ENCODE data around the gene SLC35B3.

- TF ChIP-seq POLR2A (IDR thresholded peaks at IDR 0.05; ENCODE audit: low read depth, low read length) (no peak), POLR2AphosphoS5 (IDR thresholded peaks at IDR 0.05; ENCODE audit: low read depth, low read length) (no peak), TAF1 (IDR thresholded peaks at IDR 0.05; ENCODE audit: borderline replicate concordance, low read depth, low read length) (no peak)
Measured at GRCh38 chr6:8476656-8477055, 41.3 kb upstream of the SLC35B3 start.

All from GM12892 (cell line).